BE2C (cell line): Measurements from ENCODE around the gene SLC5A5.
A peak's percentile ranks its signal among the peaks of the same experiment; 100 is the strongest.

Source experiments
- DNase-seq: peaks from one replicate; pipeline ENCODE4 v3.0.0-alpha.2; 2020
- H3K27me3 ChIP-seq: fragments of 250-450 bp; sonication (Bioruptor Pico); 2 replicates; pipeline ENCODE4 v1.5.1; 2020; ENCODE audit warnings: mild to moderate bottlenecking
- H3K36me3 ChIP-seq: fragments of 250-450 bp; sonication (Bioruptor Pico); 2 replicates; pipeline ENCODE4 v1.5.1; 2020; ENCODE audit warnings: mild to moderate bottlenecking
- H3K4me1 ChIP-seq: fragments of 250-450 bp; sonication (Bioruptor Pico); 2 replicates; pipeline ENCODE4 v1.5.1; 2020
- H3K4me3 ChIP-seq: 2 replicates; pipeline ENCODE4 v1.5.1; 2011; ENCODE audit warnings: low read depth, low read length
- H3K9me3 ChIP-seq: fragments of 250-450 bp; sonication (Bioruptor Pico); 2 replicates; pipeline ENCODE4 v1.5.1; 2020
- CTCF ChIP-seq: IDR thresholded peaks from 2 replicates; pipeline ENCODE4 v1.5.1; 2012; ENCODE audit warnings: mild to moderate bottlenecking, low read depth, low read length

Gene SLC5A5

GRCh38 chr19:17933414-17934129 lies 61.8 kb downstream of the SLC5A5 start:
- DNase-seq, result no peak
- Histone ChIP-seq H3K27me3 (no peaks in the 10 kb centered on the region), H3K36me3 (no peaks in the 10 kb centered on the region; the same call in 1 of the 2 replicates)

GRCh38 chr19:17936379-17936778 lies 64.6 kb downstream of the SLC5A5 start:
- H3K9me3 ChIP-seq, result no peaks in the 10 kb centered on the region
- DNase-seq, result no peak
- TF ChIP-seq CTCF, result no peak

More at GRCh38 chr19:17933414-17934129, 61.8 kb downstream of the SLC5A5 start:
- Histone ChIP-seq H3K4me3 (peak overlapping the region; percentile 95), H3K4me1 (no peaks in the 10 kb centered on the region), H3K9me3 (no peaks in the 10 kb centered on the region)
- no peak for TF ChIP-seq CTCF

GRCh38 chr19:17937371-17937900 lies 65.7 kb downstream of the SLC5A5 start:
- Histone ChIP-seq H3K4me3 (no peak overlapping the region), H3K27me3 (no peaks in the 10 kb centered on the region), H3K4me1 (no peaks in the 10 kb centered on the region), H3K36me3 (peaks cover 10% of the 10 kb centered on the region), H3K9me3 (no peaks in the 10 kb centered on the region)
- DNase-seq, result no peak
- TF ChIP-seq CTCF, result no peak

More at GRCh38 chr19:17936379-17936778, 64.6 kb downstream of the SLC5A5 start:
- Histone ChIP-seq H3K27me3 (no peaks in the 10 kb centered on the region), H3K36me3 (peaks cover 9% of the 10 kb centered on the region), H3K4me3 (no peak overlapping the region), H3K4me1 (no peaks in the 10 kb centered on the region)

GRCh38 chr19:17938092-17938845 lies 66.5 kb downstream of the SLC5A5 start:
- peaks cover 14% of the 10 kb centered on the region for H3K36me3 ChIP-seq

GRCh38 chr19:17942181-17942580 lies 70.4 kb downstream of the SLC5A5 start:
- no peak overlapping the region for H3K4me3 ChIP-seq
- H3K9me3 ChIP-seq, result no peaks in the 10 kb centered on the region
- no peak for DNase-seq
- no peaks in the 10 kb centered on the region for H3K27me3 ChIP-seq
- H3K36me3 ChIP-seq, result peaks cover 23% of the 10 kb centered on the region
- no peak for TF ChIP-seq CTCF
- peaks cover 3% of the 10 kb centered on the region; the same call in 1 of the 2 replicates for H3K4me1 ChIP-seq

More at GRCh38 chr19:17938092-17938845, 66.5 kb downstream of the SLC5A5 start:
- H3K4me1 ChIP-seq, result 0 out of 2 replicates have a peak, but pooled peaks cover 3% of the 10 kb centered on the region
- H3K9me3 ChIP-seq, result no peaks in the 10 kb centered on the region
- TF ChIP-seq CTCF, result peak; percentile 96
- peak; percentile 84 for DNase-seq
- H3K27me3 ChIP-seq, result no peaks in the 10 kb centered on the region
- H3K4me3 ChIP-seq, result no peak overlapping the region
